Embryonic facial prominence (tissue), 1 donor: ENCODE data around the gene BRIP1.

ENCODE experiments used
- DNase-seq: peaks from one replicate; pipeline ENCODE4 v3.0.0-alpha.2; 2016; ENCODE audit errors: extremely low spot score

The BRIP1 gene

DNA sequence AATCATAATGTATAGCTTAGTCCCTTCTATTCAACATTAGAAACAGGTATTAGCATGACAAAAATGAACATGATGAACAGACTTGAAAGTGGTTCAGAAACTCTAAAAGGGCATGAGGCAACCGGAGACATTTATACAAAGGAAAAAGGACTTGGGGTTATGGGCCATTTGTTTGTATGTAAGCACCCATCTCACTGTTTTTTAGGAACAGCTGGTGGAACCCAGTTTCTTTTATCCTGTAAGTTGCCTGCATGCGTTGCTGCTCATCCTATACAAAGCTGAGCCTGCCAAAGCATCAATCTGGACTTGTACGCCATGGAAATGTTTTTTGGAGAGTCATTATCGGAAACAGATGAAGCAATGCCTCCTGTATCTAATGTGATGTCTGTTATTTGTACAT, 200.0 kb downstream of the BRIP1 start:
- no peak for DNase-seq

- DNase-seq, result no peak
These were observed 200.6 kb downstream of the BRIP1 start for GRCh38 chr17:61662741-61663140.

- no peak for DNase-seq
These were observed 201.1 kb downstream of the BRIP1 start for GRCh38 chr17:61662186-61662585.

GRCh38 chr17:61660746-61661485, 202.4 kb downstream of the BRIP1 start:
- DNase-seq, result no peak

DNA sequence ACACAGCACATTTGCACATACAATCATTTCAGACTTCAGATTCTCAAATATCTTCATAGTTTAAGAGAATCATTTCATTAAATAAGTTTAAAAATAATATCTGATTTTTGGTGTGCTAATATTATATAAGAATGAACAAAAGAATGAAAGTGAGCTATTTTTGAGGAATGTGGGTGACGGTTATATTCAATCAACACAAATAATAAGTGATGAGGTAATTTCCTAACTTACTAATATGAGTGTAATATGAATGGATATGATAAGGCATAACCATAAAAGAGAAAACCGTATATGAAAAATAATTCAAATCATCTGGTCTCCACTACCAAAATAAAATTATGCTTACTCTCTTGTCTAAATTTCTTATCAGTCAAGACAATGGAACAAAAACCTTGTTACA, 203.9 kb downstream of the BRIP1 start:
- DNase-seq, result no peak

- DNase-seq, result no peak
These were observed 205.1 kb downstream of the BRIP1 start for GRCh38 chr17:61658183-61658582.

DNA sequence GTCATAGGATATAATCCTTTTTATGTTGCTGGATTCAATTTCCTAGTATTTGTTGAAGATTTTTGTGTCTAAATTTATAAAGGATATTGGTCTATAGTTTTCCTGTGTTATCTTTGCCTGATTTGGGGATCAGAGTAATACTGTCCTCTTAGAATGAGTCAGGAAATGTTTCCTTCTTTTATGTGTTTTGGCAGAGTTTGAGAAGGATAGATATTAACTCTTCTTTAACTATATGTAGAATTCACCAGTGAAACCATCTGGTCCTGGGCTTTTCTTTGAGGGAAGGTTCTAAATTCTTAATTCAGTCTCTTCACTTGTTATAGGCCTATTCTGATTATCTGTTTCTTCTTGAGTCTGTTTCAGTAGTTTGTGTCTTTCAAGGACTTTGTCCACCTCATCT, 206.0 kb downstream of the BRIP1 start:
- DNase-seq, result no peak

GRCh38 chr17:61656721-61657217, 206.6 kb downstream of the BRIP1 start:
- DNase-seq, result no peak

- DNase-seq, result no peak
These were observed 212.6 kb downstream of the BRIP1 start for GRCh38 chr17:61650749-61651148.

DNA sequence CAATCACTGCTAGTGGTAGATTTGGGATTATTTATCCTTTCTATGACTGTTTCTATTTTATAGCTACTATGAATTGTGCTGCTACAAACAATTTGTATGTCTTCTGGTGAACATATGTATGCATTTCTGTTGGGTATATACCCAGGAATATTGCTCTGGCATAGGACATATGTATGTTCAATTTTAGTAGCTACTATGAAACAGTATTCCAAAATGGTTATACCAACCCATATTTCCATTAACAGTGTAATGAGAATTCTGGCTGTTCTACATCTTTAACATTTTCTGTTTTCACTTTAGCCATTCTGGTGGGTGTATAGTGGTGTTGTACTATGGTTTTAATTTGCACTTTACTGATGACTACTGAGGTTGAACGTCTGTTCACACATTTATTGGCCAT, 214.7 kb downstream of the BRIP1 start:
- no peak for DNase-seq

DNA sequence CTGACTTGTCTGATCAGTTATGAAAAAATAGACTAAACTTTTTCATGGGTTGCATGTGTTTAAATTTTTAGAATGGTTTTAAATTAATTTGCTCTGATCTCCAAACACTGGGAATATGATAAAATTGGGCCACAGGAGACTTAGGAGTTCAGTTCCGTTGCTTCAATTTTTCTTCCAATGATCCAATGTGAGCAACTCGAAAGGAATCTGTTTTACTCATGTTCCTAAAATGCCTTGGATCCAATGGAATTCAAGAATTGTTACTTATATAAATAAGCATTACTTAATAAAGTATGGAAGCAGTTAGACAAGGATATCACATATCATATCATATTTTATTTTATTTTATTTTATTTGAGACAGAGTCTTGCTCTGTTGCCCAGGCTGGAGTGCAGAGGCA, 216.3 kb downstream of the BRIP1 start:
- no peak for DNase-seq

DNA sequence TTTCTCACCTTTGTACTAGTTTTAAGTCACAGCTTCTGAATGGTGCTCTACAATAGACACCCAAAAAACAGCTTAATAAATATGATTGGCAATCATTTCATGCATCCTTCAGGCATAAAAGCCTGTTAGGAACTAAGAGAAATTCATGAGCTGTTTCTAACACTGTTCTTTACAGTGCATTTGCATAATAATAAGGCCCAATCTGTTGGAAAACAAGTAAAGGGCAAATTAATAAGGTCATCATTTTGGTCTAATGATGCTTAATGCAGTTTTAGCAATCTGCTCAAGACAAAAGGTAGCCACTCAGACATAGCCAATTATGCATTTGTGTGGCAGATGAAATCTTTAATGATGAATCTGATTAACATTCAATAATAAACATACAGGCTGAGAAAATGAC, 216.8 kb downstream of the BRIP1 start:
- no peak for DNase-seq

- no peak for DNase-seq
These were observed 217.4 kb downstream of the BRIP1 start for GRCh38 chr17:61645920-61646319.

- no peak for DNase-seq
These were observed 218.2 kb downstream of the BRIP1 start for GRCh38 chr17:61644800-61645774.

DNA sequence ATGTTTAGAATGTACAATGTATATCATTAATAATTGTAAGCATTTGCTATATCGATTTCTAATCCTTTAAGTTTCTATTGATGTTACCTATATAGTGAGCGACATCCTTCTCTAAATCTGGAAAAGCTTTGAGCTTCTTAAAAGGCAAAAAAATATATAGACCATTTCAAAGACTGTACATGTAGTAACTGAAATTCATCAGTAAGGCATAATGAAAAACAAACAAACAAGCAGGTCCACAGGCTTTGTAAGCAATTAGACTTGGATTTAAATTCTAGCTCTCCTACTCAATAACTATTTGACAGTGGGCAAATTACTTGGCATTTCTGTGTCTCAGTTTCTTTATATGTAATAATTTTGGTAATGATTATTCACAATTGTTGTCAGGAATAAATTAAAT, 220.6 kb downstream of the BRIP1 start:
- DNase-seq, result no peak

DNA sequence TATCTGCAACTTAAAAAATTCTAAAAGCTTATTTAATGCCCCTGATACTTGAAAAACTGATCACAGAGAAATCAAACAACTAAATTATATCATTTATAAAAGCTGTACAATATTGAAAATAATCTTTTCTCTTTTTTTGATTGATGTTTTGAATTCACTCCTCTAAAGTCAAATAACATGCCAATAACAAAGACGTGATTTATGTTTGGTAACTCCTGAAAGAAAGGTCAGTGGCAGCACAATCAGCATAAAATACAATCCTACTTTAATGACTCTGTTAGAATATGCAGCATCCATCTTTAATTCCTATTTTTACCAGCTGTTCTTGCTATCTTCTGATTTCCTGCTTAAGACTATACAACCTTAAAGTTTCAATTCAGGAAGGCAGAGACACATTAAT, 221.6 kb downstream of the BRIP1 start:
- no peak for DNase-seq

- DNase-seq, result no peak
These were observed 222.2 kb downstream of the BRIP1 start for GRCh38 chr17:61641084-61641483.

- no peak for DNase-seq
These were observed 223.5 kb downstream of the BRIP1 start for GRCh38 chr17:61639818-61640217.

DNA sequence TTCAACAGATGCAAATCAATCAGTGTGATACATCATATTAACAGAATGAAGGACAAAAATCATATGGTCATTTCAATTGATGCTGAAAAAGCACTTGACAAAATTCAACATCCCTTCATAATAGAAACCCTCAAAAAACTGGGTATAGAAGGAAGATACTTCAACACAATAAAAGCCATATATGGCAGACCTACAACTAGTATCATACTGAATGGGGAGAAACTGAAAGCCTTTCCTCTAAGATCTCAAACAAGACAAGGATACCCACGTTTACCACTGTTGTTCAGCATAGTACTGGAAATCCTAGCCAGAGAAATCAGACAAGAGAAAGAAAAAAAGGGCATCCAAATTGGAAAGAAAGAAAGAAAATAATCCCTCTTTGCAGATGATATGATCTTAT, 225.2 kb downstream of the BRIP1 start:
- no peak for DNase-seq

GRCh38 chr17:61635913-61636432, 227.4 kb downstream of the BRIP1 start:
- DNase-seq, result no peak

GRCh38 chr17:61634942-61635538, 228.3 kb downstream of the BRIP1 start:
- DNase-seq, result no peak

GRCh38 chr17:61634011-61634539, 229.3 kb downstream of the BRIP1 start:
- no peak for DNase-seq
